Vagina (tissue), 2 donors: ENCODE results near the gene PSME1.

ENCODE experiments used
- POLR2A ChIP-seq, 2 donors: fragments of 450-650 bp; IDR thresholded peaks; one replicate each; pipeline ENCODE4 v1.6.1; 2017; ENCODE audit warnings: antibody characterized with exemption in 2 of 2, mild to moderate bottlenecking in 2 of 2, moderate library complexity in 2 of 2
- POLR2AphosphoS5 ChIP-seq, 2 donors: sonication (generic); formaldehyde crosslinking; IDR thresholded peaks; one replicate each; pipeline ENCODE4 v1.9.0; 2017; ENCODE audit warnings: antibody characterized with exemption in 2 of 2, mild to moderate bottlenecking in 2 of 2, low read depth in 1 of 2; ENCODE audit not compliant: insufficient read depth in 1 of 2
- TF ChIP-seq, protein P1 (sequence below), 3 experiments: fragments of 450-650 bp in 2 of 3; fragments of 200-600 bp in 1 of 3; sonication (generic) in 1 of 3; IDR thresholded peaks; one replicate each; pipeline ENCODE4 v1.5.1; 2017 to 2019; ENCODE audit warnings: antibody characterized with exemption in 3 of 3, mild to moderate bottlenecking in 2 of 3, moderate library complexity in 2 of 3

- TF ChIP-seq, protein P1, sequence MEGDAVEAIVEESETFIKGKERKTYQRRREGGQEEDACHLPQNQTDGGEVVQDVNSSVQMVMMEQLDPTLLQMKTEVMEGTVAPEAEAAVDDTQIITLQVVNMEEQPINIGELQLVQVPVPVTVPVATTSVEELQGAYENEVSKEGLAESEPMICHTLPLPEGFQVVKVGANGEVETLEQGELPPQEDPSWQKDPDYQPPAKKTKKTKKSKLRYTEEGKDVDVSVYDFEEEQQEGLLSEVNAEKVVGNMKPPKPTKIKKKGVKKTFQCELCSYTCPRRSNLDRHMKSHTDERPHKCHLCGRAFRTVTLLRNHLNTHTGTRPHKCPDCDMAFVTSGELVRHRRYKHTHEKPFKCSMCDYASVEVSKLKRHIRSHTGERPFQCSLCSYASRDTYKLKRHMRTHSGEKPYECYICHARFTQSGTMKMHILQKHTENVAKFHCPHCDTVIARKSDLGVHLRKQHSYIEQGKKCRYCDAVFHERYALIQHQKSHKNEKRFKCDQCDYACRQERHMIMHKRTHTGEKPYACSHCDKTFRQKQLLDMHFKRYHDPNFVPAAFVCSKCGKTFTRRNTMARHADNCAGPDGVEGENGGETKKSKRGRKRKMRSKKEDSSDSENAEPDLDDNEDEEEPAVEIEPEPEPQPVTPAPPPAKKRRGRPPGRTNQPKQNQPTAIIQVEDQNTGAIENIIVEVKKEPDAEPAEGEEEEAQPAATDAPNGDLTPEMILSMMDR (IDR thresholded peaks at IDR 0.05), result no peak
- TF ChIP-seq POLR2A (IDR thresholded peaks at IDR 0.05) (no peak), POLR2AphosphoS5 (IDR thresholded peaks at IDR 0.05; ENCODE audit: insufficient read depth in 1 of 2, low read depth in 1 of 2) (no peak)
Observed at GRCh38 chr14:24156840-24157239, 20.8 kb downstream of the PSME1 start.
